H9 (cell line): ENCODE data around the gene LDB2. TPM values are rescaled to one million over a fixed set of nuclear protein-coding genes. Genes with fewer than 3 reads are reported as not detected.

Experiments
- DNase-seq: peaks from one replicate; pipeline ENCODE4 v3.0.0-alpha.2; 2017
- H2AFZ ChIP-seq: one replicate; pipeline ENCODE4 v1.6.1; 2013; ENCODE audit warnings: mild to moderate bottlenecking, low read length, control low read depth, moderate library complexity
- H2AK5ac ChIP-seq: 2 replicates; pipeline ENCODE4 v1.6.1; 2013; ENCODE audit warnings: low read length, control low read depth, mixed read lengths; ENCODE audit not compliant: insufficient read length
- H2BK120ac ChIP-seq: one replicate; pipeline ENCODE4 v1.6.1; 2013; ENCODE audit warnings: low read depth, mild to moderate bottlenecking, low read length, control low read depth, inconsistent platforms; ENCODE audit not compliant: poor library complexity, severe bottlenecking
- H2BK12ac ChIP-seq: 2 replicates; pipeline ENCODE4 v1.6.1; 2013; ENCODE audit warnings: low read length, control low read depth, mixed read lengths, low read depth; ENCODE audit not compliant: insufficient read length
- H2BK15ac ChIP-seq: 2 replicates; pipeline ENCODE4 v1.6.1; 2013; ENCODE audit warnings: low read depth, low read length, control low read depth
- H2BK20ac ChIP-seq: one replicate; pipeline ENCODE4 v1.6.1; 2013; ENCODE audit warnings: low read depth, mild to moderate bottlenecking, low read length, control low read depth, inconsistent platforms; ENCODE audit not compliant: poor library complexity, severe bottlenecking
- H2BK5ac ChIP-seq: 2 replicates; pipeline ENCODE4 v1.6.1; 2013; ENCODE audit warnings: low read length, control low read depth, mixed read lengths; ENCODE audit not compliant: insufficient read length
- H3K14ac ChIP-seq: 2 replicates; pipeline ENCODE4 v1.6.1; 2013; ENCODE audit warnings: low read length, control low read depth; ENCODE audit not compliant: insufficient read depth
- H3K18ac ChIP-seq: 2 replicates; pipeline ENCODE4 v1.6.1; 2013; ENCODE audit warnings: low read depth, mild to moderate bottlenecking, mixed read lengths, low read length, control low read depth; ENCODE audit not compliant: insufficient read length
- H3K23ac ChIP-seq: 2 replicates; pipeline ENCODE4 v1.6.1; 2013; ENCODE audit warnings: low read length, control low read depth, mixed read lengths, low read depth; ENCODE audit not compliant: insufficient read length
- H3K23me2 ChIP-seq: 2 replicates; pipeline ENCODE4 v1.6.1; 2013; ENCODE audit warnings: low read depth, mild to moderate bottlenecking, mixed read lengths, low read length, control low read depth; ENCODE audit not compliant: insufficient read length, poor library complexity, severe bottlenecking
- H3K27ac ChIP-seq: 2 replicates; pipeline ENCODE4 v1.5.1; 2013; ENCODE audit warnings: low read length, control low read depth, mixed read lengths, low read depth; ENCODE audit not compliant: insufficient read length
- H3K27me3 ChIP-seq: 2 replicates; pipeline ENCODE4 v1.6.1; 2013; ENCODE audit warnings: low read length, control low read depth, inconsistent platforms; ENCODE audit not compliant: insufficient read depth
- H3K4ac ChIP-seq: 2 replicates; pipeline ENCODE4 v1.6.1; 2013; ENCODE audit warnings: low read depth, mild to moderate bottlenecking, control low read depth, inconsistent platforms, low read length, moderate library complexity
- H3K4me1 ChIP-seq: 2 replicates; pipeline ENCODE4 v1.6.1; 2013; ENCODE audit warnings: low read length, control low read depth, inconsistent platforms; ENCODE audit not compliant: insufficient read depth
- H3K4me2 ChIP-seq: 2 replicates; pipeline ENCODE4 v1.6.1; 2013; ENCODE audit warnings: low read length, control low read depth, mixed read lengths; ENCODE audit not compliant: insufficient read length, insufficient read depth
- H3K56ac ChIP-seq: 2 replicates; pipeline ENCODE4 v1.6.1; 2013; ENCODE audit warnings: low read depth, mild to moderate bottlenecking, mixed read lengths, low read length, control low read depth; ENCODE audit not compliant: insufficient read length
- H3K79me1 ChIP-seq: 2 replicates; pipeline ENCODE4 v1.6.1; 2013; ENCODE audit warnings: low read depth, mild to moderate bottlenecking, moderate library complexity, low read length, control low read depth, inconsistent platforms; ENCODE audit not compliant: insufficient read depth, poor library complexity, severe bottlenecking
- H3K79me2 ChIP-seq: 2 replicates; pipeline ENCODE4 v1.6.1; 2013; ENCODE audit warnings: low read length, control low read depth, inconsistent platforms; ENCODE audit not compliant: insufficient read depth
- H3K9ac ChIP-seq: 2 replicates; pipeline ENCODE4 v1.6.1; 2013; ENCODE audit warnings: low read length, control low read depth, mixed read lengths; ENCODE audit not compliant: insufficient read length; ENCODE audit errors: extremely low read depth
- H3K9me3 ChIP-seq: one replicate; pipeline ENCODE4 v1.6.1; 2013; ENCODE audit warnings: low read depth, low read length, inconsistent platforms; ENCODE audit not compliant: control insufficient read depth
- H3T11ph ChIP-seq: one replicate; pipeline ENCODE4 v1.6.1; 2013; ENCODE audit warnings: mild to moderate bottlenecking, low read length, control low read depth, inconsistent platforms
- H4K20me1 ChIP-seq: one replicate; pipeline ENCODE4 v1.6.1; 2013; ENCODE audit not compliant: control insufficient read depth, insufficient read length, insufficient read depth
- H4K5ac ChIP-seq: 2 replicates; pipeline ENCODE4 v1.6.1; 2013; ENCODE audit warnings: low read depth, mild to moderate bottlenecking, mixed read lengths, low read length, control low read depth; ENCODE audit not compliant: insufficient read length
- H4K8ac ChIP-seq: replicated peaks from 2 replicates; pipeline ENCODE4 v1.6.1; 2013; ENCODE audit warnings: low read length, control low read depth, mixed read lengths, low read depth; ENCODE audit not compliant: insufficient read length
- H4K91ac ChIP-seq: 2 replicates; pipeline ENCODE4 v1.6.1; 2013; ENCODE audit warnings: low read depth, mild to moderate bottlenecking, moderate library complexity, mixed read lengths, low read length, control low read depth; ENCODE audit not compliant: insufficient read length
- H3K27ac Mint-ChIP-seq, 3 experiments: 2 replicates in 2 of 3; 3 replicates in 1 of 3; pipeline ENCODE4 v1.8.0; 2020 to 2021; ENCODE audit warnings: mixed read lengths in 3 of 3, mild to moderate bottlenecking in 1 of 3, moderate library complexity in 1 of 3
- H3K27me3 Mint-ChIP-seq: 2 replicates; pipeline ENCODE4 v1.8.0; 2021; ENCODE audit warnings: low read depth, mild to moderate bottlenecking, moderate library complexity, mixed read lengths
- H3K36me3 Mint-ChIP-seq, 3 experiments: 2 replicates in 2 of 3; 3 replicates in 1 of 3; pipeline ENCODE4 v1.8.0; 2020 to 2021; ENCODE audit warnings: low read depth in 3 of 3, mixed read lengths in 3 of 3; ENCODE audit not compliant: insufficient read depth in 1 of 3
- H3K4me1 Mint-ChIP-seq, 2 experiments: 2 replicates each; pipeline ENCODE4 v1.8.0; 2020; ENCODE audit warnings: mixed read lengths in 2 of 2
- H3K4me3 Mint-ChIP-seq, 2 experiments: 2 replicates in 1 of 2; 3 replicates in 1 of 2; pipeline ENCODE4 v1.8.0; 2020 to 2021; ENCODE audit warnings: mild to moderate bottlenecking in 2 of 2, mixed read lengths in 2 of 2, moderate library complexity in 1 of 2
- H3K9me3 Mint-ChIP-seq, 2 experiments: 2 replicates in 1 of 2; 3 replicates in 1 of 2; pipeline ENCODE4 v1.8.0; 2020; ENCODE audit warnings: mild to moderate bottlenecking in 2 of 2, mixed read lengths in 2 of 2, moderate library complexity in 1 of 2
- CTCF ChIP-seq: fragments of 200-600 bp; sonication (generic); conservative IDR thresholded peaks from 3 replicates; pipeline ENCODE4 v1.8.0; 2021; ENCODE audit warnings: antibody characterized with exemption, mild to moderate bottlenecking
- WGBS: extraction: QIAGEN DNeasy Blood & Tissue Kit; methylation state at CpG from one replicate; pipeline ENCODE4 v1.1.7; 2013; ENCODE audit warnings: missing lambda C conversion rate, low lambda C conversion rate, mixed read lengths; ENCODE audit not compliant: insufficient read length; ENCODE audit errors: extremely low coverage; 5-methylcytosine and 5-hydroxymethylcytosine counted together
- total RNA-seq: library from RNA; stranded (reverse); gene quantifications from 2 replicates; pipeline ENCODE4 v1.2.1, GENCODE V29; 2021

The LDB2 gene
- total RNA-seq, 1 experiment from 2014 or later = 22.5 TPM

GRCh38 chr4:16684097-16684496 is 214.3 kb downstream of the LDB2 start:
- H3K9me3 Mint-ChIP-seq = no peaks in the 10 kb centered on the region
- Histone ChIP-seq H2BK20ac (no peak overlapping the region), H3K23me2 (no peaks in the 10 kb centered on the region), H3K79me2 (no peaks in the 10 kb centered on the region), H3K4ac (no peak overlapping the region), H3K27ac (no peak overlapping the region), H2AK5ac (no peak overlapping the region), H4K5ac (no peak overlapping the region), H4K91ac (no peak overlapping the region), H2AFZ (no peak overlapping the region), H3K14ac (no peak overlapping the region), H3K79me1 (no peaks in the 10 kb centered on the region), H3K9me3 (no peaks in the 10 kb centered on the region), H3K23ac (no peak overlapping the region), H2BK12ac (no peak overlapping the region), H3K4me2 (no peak overlapping the region), H3K56ac (no peak overlapping the region), H3K4me1 (peaks cover 3% of the 10 kb centered on the region), H3T11ph (no peak overlapping the region), H2BK5ac (no peak overlapping the region), H3K18ac (no peak overlapping the region), H3K27me3 (no peaks in the 10 kb centered on the region), H2BK15ac (no peak overlapping the region), H2BK120ac (no peak overlapping the region), H4K8ac (no peak overlapping the region), H3K9ac (no peak overlapping the region), H4K20me1 (no peaks in the 10 kb centered on the region)
- no peak for TF ChIP-seq CTCF
- no CpG with 5 or more reads among the region's 6 CpGs for WGBS
- peaks cover 18 to 25% of the 10 kb centered on the region in 2 experiments for H3K4me1 Mint-ChIP-seq
- H3K36me3 Mint-ChIP-seq = no peaks in the 10 kb centered on the region
- no peak for DNase-seq
- no peak overlapping the region for H3K27ac Mint-ChIP-seq
- H3K4me3 Mint-ChIP-seq = no peak overlapping the region
- no peaks in the 10 kb centered on the region for H3K27me3 Mint-ChIP-seq
